HCEC 1CT (cell line): ENCODE results near the gene PORCN.
"Not testable (repeated sequence)": the region's sequence is repeated elsewhere in the genome, so short reads cannot be mapped to it uniquely, and the experiment has no call there.

Experiments used
- DNase-seq: peaks from one replicate; pipeline ENCODE4 v3.0.0-alpha.2; 2017

The PORCN gene

DNA sequence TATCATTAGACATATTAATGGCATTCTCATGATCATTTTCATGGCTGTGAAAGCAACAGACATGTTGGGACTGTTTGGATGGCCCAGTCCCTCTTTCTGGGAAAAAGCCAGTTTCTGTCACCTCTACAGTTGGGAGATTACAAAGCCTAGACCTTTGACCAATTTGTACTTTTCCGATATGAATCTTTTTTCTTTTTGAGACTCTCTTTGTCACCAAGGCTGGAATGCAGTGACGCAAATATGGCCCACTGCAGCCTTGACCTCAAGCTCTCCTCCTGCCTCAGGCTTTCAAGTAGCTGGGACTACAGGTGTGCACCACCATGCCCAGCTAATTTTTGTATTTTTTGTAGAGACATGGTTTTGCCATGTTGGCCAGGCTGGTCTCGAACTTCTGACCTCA lies 40.1 kb downstream of the PORCN start:
- no peak for DNase-seq

DNA sequence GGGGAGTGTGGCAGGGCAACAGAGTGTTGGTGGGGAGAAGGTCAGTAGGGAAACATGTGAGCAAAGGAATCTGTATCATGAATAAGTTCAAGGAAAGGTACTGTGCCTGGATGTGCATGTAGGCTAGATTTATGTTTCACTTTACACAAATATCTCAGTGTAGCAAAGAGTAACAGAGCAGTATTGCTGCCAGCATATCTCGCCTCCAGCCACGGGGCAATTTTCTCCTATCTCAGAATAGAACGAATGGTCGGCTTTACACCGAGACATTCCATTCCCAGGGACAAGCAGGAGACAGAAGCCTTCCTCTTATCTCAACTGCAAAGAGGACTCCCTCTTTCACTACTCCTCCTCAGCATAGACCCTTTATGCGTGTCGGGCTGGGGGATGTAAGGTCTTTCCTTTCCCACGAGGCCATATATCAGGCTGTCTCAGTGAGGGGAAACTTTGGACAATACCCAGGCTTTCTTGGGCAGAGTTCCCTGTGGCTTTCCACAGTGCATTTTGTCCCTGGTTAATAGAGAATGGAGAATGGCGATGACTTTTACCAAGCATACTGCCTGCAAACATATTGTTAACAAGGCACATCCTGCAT lies 47.0 kb downstream of the PORCN start:
- not testable (repeated sequence) for DNase-seq

- peak; percentile 82 for DNase-seq
Measured at GRCh38 chrX:48558271-48558670, 49.5 kb downstream of the PORCN start.

GRCh38 chrX:48559636-48560035 lies 50.8 kb downstream of the PORCN start:
- DNase-seq = no peak

- DNase-seq = no peak
Measured at GRCh38 chrX:48560056-48560455, 51.3 kb downstream of the PORCN start.

GRCh38 chrX:48560681-48561080 lies 51.9 kb downstream of the PORCN start:
- no peak for DNase-seq

- DNase-seq = peak; percentile 46
Measured at GRCh38 chrX:48569958-48570357, 61.2 kb downstream of the PORCN start.
